ENCODE measurements around the gene PCDHGB4. TPM values are rescaled to one million over a fixed set of nuclear protein-coding genes. Genes with fewer than 3 reads are reported as not detected.
A peak's percentile ranks its signal among the peaks of the same experiment; 100 is the strongest.
"Not testable (repeated sequence)": the region's sequence is repeated elsewhere in the genome, so short reads cannot be mapped to it uniquely, and the experiment has no call there.

PCDHGB4 gene
- total and polyA plus RNA-seq, 3 experiments from 2014 or later = 0.08 to 0.13 TPM; not detected in 1

DNA sequence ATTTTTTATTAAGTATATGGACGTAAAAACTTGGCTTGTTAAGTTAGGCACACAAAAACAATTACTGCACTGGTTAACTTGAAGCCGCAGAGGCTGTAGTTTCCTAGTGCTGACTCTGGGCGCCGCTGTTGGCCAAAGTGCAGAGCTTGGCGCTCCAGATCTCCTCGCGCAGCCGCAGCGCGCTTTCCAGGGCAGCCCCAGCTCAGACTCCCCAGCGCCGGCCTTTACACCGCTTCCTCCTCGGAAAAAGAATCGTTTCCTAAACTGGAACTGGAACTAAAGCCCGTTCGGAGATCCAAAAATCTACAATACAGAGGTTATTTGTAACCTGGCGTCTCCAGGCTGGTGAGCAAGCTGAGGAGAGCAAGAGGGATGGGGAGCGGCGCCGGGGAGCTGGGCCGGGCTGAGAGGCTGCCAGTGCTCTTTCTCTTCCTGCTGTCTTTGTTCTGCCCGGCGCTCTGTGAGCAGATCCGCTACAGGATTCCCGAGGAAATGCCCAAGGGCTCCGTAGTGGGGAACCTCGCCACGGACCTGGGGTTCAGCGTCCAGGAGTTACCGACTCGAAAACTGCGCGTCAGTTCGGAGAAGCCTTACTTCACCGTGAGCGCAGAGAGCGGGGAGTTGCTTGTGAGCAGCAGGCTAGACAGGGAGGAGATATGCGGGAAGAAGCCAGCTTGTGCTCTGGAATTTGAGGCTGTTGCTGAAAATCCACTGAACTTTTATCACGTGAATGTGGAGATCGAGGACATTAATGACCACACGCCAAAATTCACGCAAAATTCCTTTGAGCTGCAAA lies 10.5 kb downstream of the PCDHGB4 start, which contains the start of gene PCDHGB5:
Gene PCDHGB5 (plus strand): TSS at position 192 of the 796 bp plus-strand sequence. CDS start 181 bp downstream, at position 373.
- peaks cover 55 to 56% of the 10 kb centered on the region in 2 donors for H3K27me3 Mint-ChIP-seq
- H3K27me3 ChIP-seq (ENCODE audit: insufficient read depth, low read length, poor library complexity, severe bottlenecking) = peaks cover 24% of the 10 kb centered on the region
- H3K4me1 Mint-ChIP-seq; H3K4me3 ChIP-seq (ENCODE audit: low read length); H3K9me3 ChIP-seq (ENCODE audit: low read length); POLR2A ChIA-PET; H3K4me1 ChIP-seq (ENCODE audit: insufficient read depth, low read length); DNase-seq; H3K27ac ChIP-seq (ENCODE audit: low read depth, low read length); H3K36me3 ChIP-seq (ENCODE audit: insufficient read depth, low read length); H3K27ac Mint-ChIP-seq: not testable (repeated sequence)
- peak within 1 kb of the TSS in 4 of 7 donors; percentile 5 to 54 (median 40) for H3K4me3 Mint-ChIP-seq
- CTCF ChIA-PET = interaction anchor here (0.8 to 1.8 kb wide), 3 partner anchors 15 to 166 kb away, joined by 3 to 7 read pairs (median 3); partner anchors contain the start of genes PCDHGA10 and PCDHGB3
- peaks cover 0 to 13% (median 3%) of the 10 kb centered on the region in 3 donors for H3K36me3 Mint-ChIP-seq
- peaks cover 18 to 57% (median 52%) of the 10 kb centered on the region in 5 donors for H3K9me3 Mint-ChIP-seq

DNA sequence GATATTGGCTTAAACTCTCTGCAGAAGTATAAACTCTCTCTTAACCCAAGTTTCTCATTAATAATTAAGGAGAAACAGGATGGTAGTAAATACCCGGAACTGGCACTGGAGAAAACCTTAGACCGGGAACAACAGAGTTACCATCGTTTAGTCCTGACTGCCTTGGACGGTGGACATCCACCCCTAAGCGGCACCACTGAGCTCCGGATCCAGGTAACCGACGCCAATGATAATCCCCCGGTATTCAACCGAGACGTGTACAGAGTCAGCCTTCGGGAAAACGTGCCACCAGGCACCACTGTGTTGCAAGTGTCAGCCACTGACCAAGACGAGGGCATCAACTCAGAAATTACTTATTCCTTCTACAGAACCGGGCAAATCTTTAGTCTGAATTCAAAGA lies 11.1 kb downstream of the PCDHGB4 start:
- Histone ChIP-seq H3K4me3 (ENCODE audit: low read length) (no peak overlapping the region), H3K36me3 (ENCODE audit: insufficient read depth, low read length) (no peaks in the 10 kb centered on the region), H3K27ac (ENCODE audit: low read depth, low read length) (no peak overlapping the region), H3K9me3 (ENCODE audit: low read length) (no peaks in the 10 kb centered on the region), H3K4me1 (ENCODE audit: insufficient read depth, low read length) (no peaks in the 10 kb centered on the region), H3K27me3 (ENCODE audit: insufficient read depth, low read length, poor library complexity, severe bottlenecking) (peaks cover 21% of the 10 kb centered on the region)
- Mint-ChIP-seq H3K27ac (no peak overlapping the region), H3K4me1 (no peaks in the 10 kb centered on the region), H3K9me3 (peaks cover 17 to 55% (median 52%) of the 10 kb centered on the region in 5 donors), H3K36me3 (peaks cover 0 to 11% (median 3%) of the 10 kb centered on the region in 3 donors), H3K27me3 (peaks cover 56 to 59% of the 10 kb centered on the region in 2 donors), H3K4me3 (no peak overlapping the region)
- no peak for DNase-seq
- ChIA-PET POLR2A (no interaction called here), CTCF (interaction anchor here (0.8 to 1.8 kb wide), 2 partner anchors 14 to 165 kb away, joined by 3 to 7 read pairs; partner anchors contain the start of gene PCDHGA10)

DNA sequence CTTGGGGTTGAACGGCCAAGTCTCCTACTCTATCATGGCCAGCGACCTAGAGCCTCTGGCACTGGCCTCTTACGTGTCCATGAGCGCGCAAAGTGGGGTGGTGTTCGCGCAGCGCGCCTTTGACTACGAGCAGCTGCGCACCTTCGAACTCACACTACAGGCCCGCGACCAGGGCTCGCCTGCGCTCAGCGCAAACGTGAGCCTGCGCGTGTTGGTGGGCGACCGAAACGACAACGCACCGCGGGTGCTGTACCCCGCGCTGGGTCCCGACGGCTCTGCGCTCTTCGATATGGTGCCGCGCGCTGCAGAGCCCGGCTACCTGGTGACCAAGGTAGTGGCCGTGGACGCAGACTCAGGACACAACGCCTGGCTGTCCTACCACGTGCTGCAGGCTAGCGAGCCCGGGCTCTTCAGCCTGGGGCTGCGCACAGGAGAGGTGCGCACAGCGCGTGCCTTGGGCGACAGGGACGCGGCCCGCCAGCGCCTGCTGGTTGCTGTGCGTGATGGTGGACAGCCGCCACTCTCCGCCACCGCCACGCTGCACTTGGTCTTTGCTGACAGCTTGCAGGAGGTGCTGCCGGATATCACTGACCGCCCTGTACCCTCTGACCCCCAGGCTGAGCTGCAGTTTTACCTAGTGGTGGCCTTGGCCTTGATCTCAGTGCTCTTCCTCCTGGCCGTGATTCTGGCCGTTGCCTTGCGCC lies 12.2 kb downstream of the PCDHGB4 start:
- Histone ChIP-seq H3K4me3 (ENCODE audit: low read length) (no peak overlapping the region), H3K9me3 (ENCODE audit: low read length) (no peaks in the 10 kb centered on the region), H3K36me3 (ENCODE audit: insufficient read depth, low read length) (no peaks in the 10 kb centered on the region), H3K4me1 (ENCODE audit: insufficient read depth, low read length) (no peaks in the 10 kb centered on the region), H3K27me3 (ENCODE audit: insufficient read depth, low read length, poor library complexity, severe bottlenecking) (peaks cover 18% of the 10 kb centered on the region), H3K27ac (ENCODE audit: low read depth, low read length) (no peak overlapping the region)
- Mint-ChIP-seq H3K4me3 (peak overlapping the region in 1 of 7 donors; percentile 54), H3K27ac (no peak overlapping the region), H3K36me3 (peaks cover 0 to 5% (median 3%) of the 10 kb centered on the region in 3 donors), H3K9me3 (peaks cover 14 to 56% (median 53%) of the 10 kb centered on the region in 5 donors), H3K4me1 (no peaks in the 10 kb centered on the region), H3K27me3 (peaks cover 57 to 62% of the 10 kb centered on the region in 2 donors)
- CTCF ChIA-PET = no interaction called here
- POLR2A ChIA-PET = no interaction called here
- no peak for DNase-seq

DNA sequence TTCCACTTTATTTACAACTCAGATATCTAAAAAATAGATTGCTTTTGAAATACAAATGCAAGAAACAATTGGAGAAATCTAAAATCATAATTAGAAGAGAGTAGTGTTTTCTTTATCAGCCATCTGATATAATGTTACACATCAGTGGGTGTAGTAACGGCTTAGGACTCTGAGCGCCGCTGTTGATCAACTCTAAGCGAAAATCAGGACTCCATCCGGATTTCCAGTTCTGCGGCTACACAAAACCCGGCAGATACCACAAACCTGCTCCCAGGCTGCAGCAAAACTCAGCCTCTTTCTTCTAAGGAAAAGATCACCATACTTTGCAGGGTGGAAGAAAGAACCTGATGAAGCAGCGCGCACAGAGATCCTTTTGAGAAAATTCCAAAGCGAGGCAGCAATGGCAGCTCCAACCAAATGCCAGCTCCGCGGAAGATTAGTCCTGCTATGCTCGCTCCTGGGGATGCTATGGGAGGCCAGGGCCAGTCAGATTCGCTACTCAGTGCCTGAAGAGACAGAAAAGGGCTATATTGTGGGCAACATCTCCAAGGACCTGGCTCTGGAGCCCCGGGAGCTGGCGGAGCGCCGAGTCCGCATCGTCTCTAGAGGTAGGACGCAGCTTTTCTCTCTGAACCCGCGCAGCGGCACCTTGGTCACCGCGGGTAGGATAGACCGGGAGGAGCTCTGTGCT lies 15.2 kb downstream of the PCDHGB4 start, which contains the start of gene PCDHGA9:
Gene PCDHGA9 (plus strand): TSS at position 226 of the 691 bp plus-strand sequence. CDS start 175 bp downstream, at position 401.
- no peaks in the 10 kb centered on the region for H3K4me1 Mint-ChIP-seq
- CTCF ChIA-PET = interaction anchor here (1.0 kb wide), 1 partner anchor 10 kb away, joined by 3 read pairs; the partner anchor contains the start of gene PCDHGA10
- no peak for DNase-seq
- Histone ChIP-seq H3K27ac (ENCODE audit: low read depth, low read length) (no peak within 1 kb of the TSS), H3K4me1 (ENCODE audit: insufficient read depth, low read length) (no peaks in the 10 kb centered on the region), H3K9me3 (ENCODE audit: low read length) (no peaks in the 10 kb centered on the region), H3K27me3 (ENCODE audit: insufficient read depth, low read length, poor library complexity, severe bottlenecking) (peaks cover 25% of the 10 kb centered on the region), H3K36me3 (ENCODE audit: insufficient read depth, low read length) (no peaks in the 10 kb centered on the region), H3K4me3 (ENCODE audit: low read length) (peak within 1 kb of the TSS; percentile 13)
- POLR2A ChIA-PET = no interaction called here
- peaks cover 0 to 9% (median 3%) of the 10 kb centered on the region in 3 donors for H3K36me3 Mint-ChIP-seq
- H3K27ac Mint-ChIP-seq = no peak within 1 kb of the TSS
- H3K4me3 Mint-ChIP-seq = peak within 1 kb of the TSS in 5 of 7 donors; percentile 50 to 82 (median 60)
- peaks cover 17 to 59% (median 46%) of the 10 kb centered on the region in 5 donors for H3K9me3 Mint-ChIP-seq
- H3K27me3 Mint-ChIP-seq = peaks cover 60 to 72% of the 10 kb centered on the region in 2 donors

DNA sequence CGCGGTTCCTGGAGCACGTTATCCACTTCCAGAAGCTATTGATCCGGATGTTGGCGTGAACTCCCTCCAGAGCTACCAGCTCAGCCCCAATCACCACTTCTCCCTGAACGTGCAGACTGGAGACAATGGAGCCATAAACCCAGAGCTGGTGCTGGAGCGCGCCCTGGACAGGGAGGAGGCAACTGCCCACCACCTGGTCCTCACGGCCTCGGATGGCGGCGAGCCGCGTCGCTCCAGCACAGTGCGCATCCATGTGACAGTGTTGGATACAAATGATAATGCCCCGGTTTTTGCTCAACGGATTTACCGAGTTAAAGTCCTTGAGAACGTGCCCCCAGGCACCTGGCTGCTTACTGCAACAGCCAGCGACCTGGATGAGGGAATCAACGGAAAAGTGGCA lies 15.9 kb downstream of the PCDHGB4 start:
- no peak overlapping the region for H3K4me3 ChIP-seq (ENCODE audit: low read length)
- Mint-ChIP-seq H3K4me3 (no peak overlapping the region), H3K27me3 (peaks cover 64 to 77% of the 10 kb centered on the region in 2 donors), H3K4me1 (peaks cover 0 to 2% (median 0%) of the 10 kb centered on the region in 3 donors), H3K27ac (no peak overlapping the region), H3K36me3 (peaks cover 0 to 12% (median 3%) of the 10 kb centered on the region in 3 donors), H3K9me3 (peaks cover 17 to 64% (median 49%) of the 10 kb centered on the region in 5 donors)
- H3K36me3 ChIP-seq (ENCODE audit: insufficient read depth, low read length) = no peaks in the 10 kb centered on the region
- POLR2A ChIA-PET = no interaction called here
- no peak overlapping the region for H3K27ac ChIP-seq (ENCODE audit: low read depth, low read length)
- no peak for DNase-seq
- H3K4me1 ChIP-seq (ENCODE audit: insufficient read depth, low read length) = no peaks in the 10 kb centered on the region
- CTCF ChIA-PET = interaction anchor here (1.0 kb wide), 1 partner anchor 9 kb away, joined by 3 read pairs; the partner anchor contains the start of gene PCDHGA10
- H3K9me3 ChIP-seq (ENCODE audit: low read length) = no peaks in the 10 kb centered on the region
- H3K27me3 ChIP-seq (ENCODE audit: insufficient read depth, low read length, poor library complexity, severe bottlenecking) = peaks cover 25% of the 10 kb centered on the region

DNA sequence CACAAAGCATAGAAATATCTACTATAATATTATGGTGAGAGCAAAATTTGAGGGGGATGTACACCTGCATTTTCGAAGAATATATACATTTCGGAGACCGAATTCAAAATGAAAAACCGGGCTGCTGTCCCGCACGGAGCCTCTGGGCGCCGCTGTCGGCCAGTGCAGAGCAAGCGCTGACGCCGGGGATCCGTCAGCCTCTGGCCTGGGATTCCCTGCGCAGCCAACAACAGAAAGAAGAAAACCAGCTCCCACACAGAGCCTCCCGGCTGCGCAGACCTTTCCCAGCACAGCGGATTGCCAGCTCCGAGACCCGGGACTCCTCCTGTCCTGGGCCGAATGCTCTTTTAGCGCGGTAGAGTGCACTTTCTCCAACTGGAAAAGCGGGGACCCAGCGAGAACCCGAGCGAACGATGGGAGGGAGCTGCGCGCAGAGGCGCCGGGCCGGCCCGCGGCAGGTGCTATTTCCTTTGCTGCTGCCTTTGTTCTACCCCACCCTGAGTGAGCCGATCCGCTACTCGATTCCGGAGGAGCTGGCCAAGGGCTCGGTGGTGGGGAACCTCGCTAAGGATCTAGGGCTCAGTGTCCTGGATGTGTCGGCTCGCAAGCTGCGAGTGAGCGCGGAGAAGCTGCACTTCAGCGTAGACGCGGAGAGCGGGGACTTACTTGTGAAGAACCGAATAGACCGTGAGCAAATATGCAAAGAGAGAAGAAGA lies 20.4 kb downstream of the PCDHGB4 start, which contains the start of gene PCDHGB6:
Gene PCDHGB6 (plus strand): TSS at position 232 of the 716 bp plus-strand sequence. CDS start 182 bp downstream, at position 414.
- H3K27ac Mint-ChIP-seq = peak within 1 kb of the TSS in 2 of 8 donors; percentile 26 to 93
- CTCF ChIA-PET = interaction anchor here (0.8 to 1.5 kb wide), 3 partner anchors 9 to 159 kb away, joined by 3 to 4 read pairs (median 3); partner anchors contain the start of gene PCDHGB7

More for the DNA sequence above, 20.4 kb downstream of the PCDHGB4 start, which contains the start of gene PCDHGB6:
- H3K36me3 ChIP-seq (ENCODE audit: insufficient read depth, low read length); H3K4me3 ChIP-seq (ENCODE audit: low read length); POLR2A ChIA-PET; H3K27ac ChIP-seq (ENCODE audit: low read depth, low read length); H3K4me1 ChIP-seq (ENCODE audit: insufficient read depth, low read length); H3K9me3 ChIP-seq (ENCODE audit: low read length); H3K4me1 Mint-ChIP-seq: not testable (repeated sequence)
- peak in 1 of 5 donors; percentile 13 for DNase-seq
- peaks cover 0 to 12% (median 1%) of the 10 kb centered on the region in 3 donors for H3K36me3 Mint-ChIP-seq
- H3K27me3 Mint-ChIP-seq = peaks cover 71 to 77% of the 10 kb centered on the region in 2 donors
- H3K9me3 Mint-ChIP-seq = peaks cover 20 to 62% (median 48%) of the 10 kb centered on the region in 5 donors
- H3K27me3 ChIP-seq (ENCODE audit: insufficient read depth, low read length, poor library complexity, severe bottlenecking) = peaks cover 41% of the 10 kb centered on the region
- peak within 1 kb of the TSS in 3 of 7 donors; percentile 25 to 44 (median 26) for H3K4me3 Mint-ChIP-seq

Measured in CD8-positive, alpha-beta memory T cell (primary cell).